NCI-H2107 treated with DMSO at 0.1 percent for 48 hours (cell line): ENCODE data around the gene E2F6.
A peak's percentile ranks its signal among the peaks of the same experiment; 100 is the strongest.
"Not testable (repeated sequence)": the region's sequence is repeated elsewhere in the genome, so short reads cannot be mapped to it uniquely, and the experiment has no call there.

Experiments
- DNase-seq: peaks from one replicate; lab custom pipeline; 2025; ENCODE audit not compliant: unreplicated experiment; lab: John Stamatoyannopoulos, UW

The E2F6 gene

GRCh38 chr2:11414372-11415124 is 51.4 kb downstream of the E2F6 start:
- DNase-seq = no peak

- DNase-seq = no peak
Observed at GRCh38 chr2:11412449-11412810, 53.5 kb downstream of the E2F6 start.

GRCh38 chr2:11411768-11412448 is 54.1 kb downstream of the E2F6 start:
- peak; percentile 54 for DNase-seq

- no peak for DNase-seq
Observed at GRCh38 chr2:11411244-11411643, 54.7 kb downstream of the E2F6 start.

- DNase-seq = no peak
Observed at GRCh38 chr2:11410101-11410500, 55.9 kb downstream of the E2F6 start.

GRCh38 chr2:11409572-11409959 is 56.4 kb downstream of the E2F6 start:
- DNase-seq = no peak

GRCh38 chr2:11408959-11409571 is 56.9 kb downstream of the E2F6 start:
- no peak for DNase-seq

GRCh38 chr2:11407413-11407812 is 58.5 kb downstream of the E2F6 start:
- DNase-seq = no peak

GRCh38 chr2:11406958-11407381 is 59.0 kb downstream of the E2F6 start:
- no peak for DNase-seq

GRCh38 chr2:11406267-11406957 is 59.5 kb downstream of the E2F6 start:
- DNase-seq = no peak

GRCh38 chr2:11405599-11406266 is 60.2 kb downstream of the E2F6 start:
- no peak for DNase-seq

GRCh38 chr2:11405074-11405406 is 60.9 kb downstream of the E2F6 start:
- DNase-seq = not testable (repeated sequence)

- no peak for DNase-seq
Observed at GRCh38 chr2:11404376-11405073, 61.4 kb downstream of the E2F6 start.

GRCh38 chr2:11402436-11402835 is 63.5 kb downstream of the E2F6 start:
- no peak for DNase-seq

GRCh38 chr2:11399438-11399762 is 66.6 kb downstream of the E2F6 start:
- DNase-seq = no peak

- DNase-seq = no peak
Observed at GRCh38 chr2:11398750-11399437, 67.1 kb downstream of the E2F6 start.

- DNase-seq = no peak
Observed at GRCh38 chr2:11397513-11397912, 68.4 kb downstream of the E2F6 start.

GRCh38 chr2:11396467-11397445 is 69.2 kb downstream of the E2F6 start:
- peak; percentile 33 for DNase-seq

GRCh38 chr2:11396021-11396420 is 69.9 kb downstream of the E2F6 start:
- DNase-seq = no peak
